CD14-positive monocyte (primary cell): ENCODE measurements around the gene SH2B2. TPM values are rescaled to one million over a fixed set of nuclear protein-coding genes. Genes with fewer than 3 reads are reported as not detected.
A peak's percentile ranks its signal among the peaks of the same experiment; 100 is the strongest.

ENCODE experiments used
- DNase-seq, 3 donors: peaks; one replicate each; pipeline ENCODE4 v3.0.0-alpha.2; 2011 to 2022
- H2AFZ ChIP-seq: 2 replicates; pipeline ENCODE4 v1.6.0; 2012; ENCODE audit warnings: mild to moderate bottlenecking, low read depth, low read length, inconsistent platforms; ENCODE audit not compliant: insufficient read depth, poor library complexity, severe bottlenecking
- H3K27ac ChIP-seq, 2 donors: 1 replicate in 1 of 2; 2 replicates in 1 of 2; pipeline ENCODE4 v1.5.1; 2012 to 2013; ENCODE audit warnings: low read length in 2 of 2, control low read depth in 1 of 2, inconsistent platforms in 1 of 2, low read depth in 1 of 2, mild to moderate bottlenecking in 1 of 2
- H3K27me3 ChIP-seq, 2 donors: one replicate each; pipeline versions ENCODE4 v1.6.0 to v1.6.1; 2011 to 2013; ENCODE audit warnings: low read length in 2 of 2; ENCODE audit not compliant: control insufficient read depth in 2 of 2, insufficient read depth in 2 of 2
- H3K36me3 ChIP-seq, 2 donors: replicated peaks in 1 of 2; 1 replicate in 1 of 2; 2 replicates in 1 of 2; pipeline versions ENCODE4 v1.5.1 to v1.6.1; 2012 to 2013; ENCODE audit warnings: low read length in 2 of 2, control low read depth in 1 of 2, inconsistent platforms in 1 of 2, mild to moderate bottlenecking in 1 of 2; ENCODE audit not compliant: insufficient read depth in 2 of 2, control insufficient read depth in 1 of 2
- H3K4me1 ChIP-seq, 2 donors: 1 replicate in 1 of 2; 2 replicates in 1 of 2; pipeline versions ENCODE4 v1.5.1 to v1.6.1; 2012 to 2013; ENCODE audit warnings: low read length in 2 of 2, control low read depth in 1 of 2, inconsistent platforms in 1 of 2, mild to moderate bottlenecking in 1 of 2, moderate library complexity in 1 of 2; ENCODE audit not compliant: insufficient read depth in 2 of 2, control insufficient read depth in 1 of 2
- H3K4me2 ChIP-seq: replicated peaks from 2 replicates; pipeline ENCODE3; 2012; ENCODE audit warnings: low read length, moderate library complexity, mild to moderate bottlenecking; ENCODE audit not compliant: poor library complexity, severe bottlenecking; ENCODE audit errors: extremely low read depth
- H3K4me3 ChIP-seq, 3 experiments: fragments of 200-600 bp in 1 of 3; sonication (generic) in 1 of 3; replicated peaks in 1 of 3; 1 replicate in 2 of 3; 2 replicates in 1 of 3; pipeline ENCODE4 v1.5.1; 2011 to 2013; ENCODE audit warnings: low read length in 3 of 3, mild to moderate bottlenecking in 3 of 3, control low read depth in 2 of 3, low read depth in 2 of 3, inconsistent platforms in 1 of 3, moderate library complexity in 1 of 3
- H3K79me2 ChIP-seq: 2 replicates; pipeline ENCODE4 v1.6.0; 2012; ENCODE audit warnings: mild to moderate bottlenecking, control low read depth, inconsistent platforms, low read length, moderate library complexity; ENCODE audit not compliant: insufficient read depth
- H3K9ac ChIP-seq: 2 replicates; pipeline ENCODE4 v1.6.0; 2017; ENCODE audit warnings: low read length, mild to moderate bottlenecking; ENCODE audit not compliant: insufficient read depth, poor library complexity, severe bottlenecking
- H3K9me3 ChIP-seq, 2 donors: replicated peaks in 1 of 2; 1 replicate in 1 of 2; 2 replicates in 1 of 2; pipeline versions ENCODE4 v1.5.1 to v1.6.1; 2012 to 2013; ENCODE audit warnings: low read length in 2 of 2, control low read depth in 1 of 2; ENCODE audit not compliant: control insufficient read depth in 1 of 2, insufficient read depth in 1 of 2
- H4K20me1 ChIP-seq: 2 replicates; pipeline ENCODE4 v1.6.0; 2012; ENCODE audit warnings: mild to moderate bottlenecking, low read length, control low read depth, moderate library complexity; ENCODE audit not compliant: insufficient read depth
- H3K27ac Mint-ChIP-seq, 7 donors: one replicate each; pipeline ENCODE4 v1.8.0; 2020; ENCODE audit warnings: mild to moderate bottlenecking in 7 of 7, mixed read lengths in 7 of 7, moderate library complexity in 6 of 7, inconsistent platforms in 2 of 7
- H3K27me3 Mint-ChIP-seq, 3 donors: one replicate each; pipeline ENCODE4 v1.8.0; 2021 to 2022; ENCODE audit warnings: low read depth in 3 of 3, mild to moderate bottlenecking in 3 of 3, mixed read lengths in 3 of 3, moderate library complexity in 3 of 3, inconsistent platforms in 1 of 3
- H3K36me3 Mint-ChIP-seq, 2 donors: one replicate each; pipeline ENCODE4 v1.8.0; 2020; ENCODE audit warnings: mixed read lengths in 2 of 2, inconsistent platforms in 1 of 2, mild to moderate bottlenecking in 1 of 2
- H3K4me1 Mint-ChIP-seq: one replicate; pipeline ENCODE4 v1.8.0; 2020; ENCODE audit warnings: mild to moderate bottlenecking, mixed read lengths
- H3K4me3 Mint-ChIP-seq, 2 donors: one replicate each; pipeline ENCODE4 v1.8.0; 2020; ENCODE audit warnings: mild to moderate bottlenecking in 2 of 2, mixed read lengths in 2 of 2, moderate library complexity in 1 of 2
- H3K9me3 Mint-ChIP-seq, 7 donors: one replicate each; pipeline ENCODE4 v1.8.0; 2020 to 2022; ENCODE audit warnings: mixed read lengths in 7 of 7, mild to moderate bottlenecking in 6 of 7, moderate library complexity in 6 of 7, inconsistent platforms in 2 of 7
- WGBS: methylation state at CpG from one replicate; pipeline ENCODE4 v1.1.5; 2013; ENCODE audit warnings: missing lambda C conversion rate; ENCODE audit not compliant: insufficient coverage; 5-methylcytosine and 5-hydroxymethylcytosine counted together
- intact Hi-C, 2 donors: fragments of 100-400 bp; cut with micrococcal nuclease; formaldehyde crosslinking; loops; one replicate each; pipeline versions ENCODE4 v1.15.0 to v1.15.1; 2023
- polyA plus RNA-seq, 3 donors: library from polyadenylated mRNA; depleted of rRNA in 1 of 3; unstranded in 2 of 3; stranded (reverse) in 1 of 3; fragments of 300-500 nt in 2 of 3; fragments of >200 nt in 1 of 3; fragmentation: Illumina TruSeq in 2 of 3; gene quantifications; 1 replicate in 2 of 3; 2 replicates in 1 of 3; pipeline ENCODE4 v1.2.3, GENCODE V29; 2012 to 2021
- TF ChIP-seq, protein P1 (sequence below): fragments of 200-600 bp; IDR thresholded peaks from one replicate; pipeline ENCODE4 v1.8.0; 2022; ENCODE audit warnings: antibody characterized with exemption, mild to moderate bottlenecking

The SH2B2 gene
- polyA plus RNA-seq, 3 donors: 3.8 to 26.3 (median 4.7) TPM

DNA sequence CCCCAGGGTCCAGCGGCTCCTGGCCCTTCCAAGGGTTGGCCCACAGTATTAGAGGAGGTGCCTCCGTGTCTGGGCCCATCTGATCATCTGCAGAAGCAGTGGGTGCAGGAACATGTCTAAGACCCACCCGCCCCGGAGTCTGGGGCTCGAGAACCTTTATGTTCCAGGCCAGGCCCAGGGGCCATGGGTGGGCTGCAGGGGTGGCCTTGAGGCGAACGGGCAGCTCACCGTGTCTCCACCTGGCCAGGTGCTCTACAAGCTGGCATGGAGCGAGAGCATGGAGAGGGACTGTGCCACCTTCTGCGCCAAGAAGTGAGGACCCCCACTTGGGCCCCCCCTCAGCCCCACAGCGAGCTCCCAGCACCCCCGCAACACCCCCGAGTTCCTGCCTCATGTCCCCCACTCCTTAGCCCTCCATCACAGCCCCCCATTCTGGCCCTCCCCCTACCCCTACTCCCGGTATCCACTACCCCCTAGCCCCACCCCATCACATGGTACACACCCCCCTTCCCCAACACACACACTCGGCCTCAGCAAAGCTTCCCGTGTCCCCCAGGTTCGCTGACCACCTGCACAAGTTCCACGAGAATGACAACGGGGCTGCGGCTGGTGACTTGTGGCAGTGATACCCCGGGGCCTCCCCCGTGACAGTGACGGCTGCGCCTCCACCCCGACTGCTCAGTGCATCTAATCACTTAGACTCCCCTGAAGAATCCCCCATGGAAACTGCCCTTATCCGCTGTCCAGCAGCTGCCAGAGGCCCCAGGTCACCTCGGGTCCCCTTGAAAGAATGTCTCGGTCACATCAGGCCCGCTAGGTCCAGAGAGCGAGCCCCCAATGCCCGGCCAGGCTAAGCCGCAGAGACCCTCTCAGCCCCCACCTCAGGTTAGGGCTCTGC lies 4.0 kb upstream of the SH2B2 start:
- no peaks in the 10 kb centered on the region for H3K36me3 ChIP-seq
- Mint-ChIP-seq H3K27ac (peak overlapping the region in 1 of 7 donors; percentile 46), H3K27me3 (peaks cover 0 to 12% (median 2%) of the 10 kb centered on the region in 3 donors), H3K9me3 (no peaks in the 10 kb centered on the region), H3K36me3 (no peaks in the 10 kb centered on the region), H3K4me1 (peaks cover 26% of the 10 kb centered on the region), H3K4me3 (no peak overlapping the region)
- DNase-seq: no peak
- WGBS: 95% methylated on average over 26 of the region's 32 CpGs
- H3K79me2 ChIP-seq: peaks cover 21% of the 10 kb centered on the region
- no peak overlapping the region for H3K4me3 ChIP-seq
- H3K9ac ChIP-seq: no peak overlapping the region
- no peaks in the 10 kb centered on the region for H3K9me3 ChIP-seq
- H2AFZ ChIP-seq: no peak overlapping the region
- intact Hi-C loops: loop anchor here (10.0 kb wide), 2 partner anchors 172 to 182 kb away; partner anchors contain the start of genes ALKBH4 (in 1 of the 2) and LRWD1 (in 1 of the 2)
- H3K27ac ChIP-seq: no peak overlapping the region
- no peaks in the 10 kb centered on the region for H3K27me3 ChIP-seq
- no peak overlapping the region for H3K4me2 ChIP-seq
- peaks cover 34 to 44% of the 10 kb centered on the region in 2 donors for H3K4me1 ChIP-seq
- peaks cover 20% of the 10 kb centered on the region for H4K20me1 ChIP-seq
- TF ChIP-seq, protein P1, sequence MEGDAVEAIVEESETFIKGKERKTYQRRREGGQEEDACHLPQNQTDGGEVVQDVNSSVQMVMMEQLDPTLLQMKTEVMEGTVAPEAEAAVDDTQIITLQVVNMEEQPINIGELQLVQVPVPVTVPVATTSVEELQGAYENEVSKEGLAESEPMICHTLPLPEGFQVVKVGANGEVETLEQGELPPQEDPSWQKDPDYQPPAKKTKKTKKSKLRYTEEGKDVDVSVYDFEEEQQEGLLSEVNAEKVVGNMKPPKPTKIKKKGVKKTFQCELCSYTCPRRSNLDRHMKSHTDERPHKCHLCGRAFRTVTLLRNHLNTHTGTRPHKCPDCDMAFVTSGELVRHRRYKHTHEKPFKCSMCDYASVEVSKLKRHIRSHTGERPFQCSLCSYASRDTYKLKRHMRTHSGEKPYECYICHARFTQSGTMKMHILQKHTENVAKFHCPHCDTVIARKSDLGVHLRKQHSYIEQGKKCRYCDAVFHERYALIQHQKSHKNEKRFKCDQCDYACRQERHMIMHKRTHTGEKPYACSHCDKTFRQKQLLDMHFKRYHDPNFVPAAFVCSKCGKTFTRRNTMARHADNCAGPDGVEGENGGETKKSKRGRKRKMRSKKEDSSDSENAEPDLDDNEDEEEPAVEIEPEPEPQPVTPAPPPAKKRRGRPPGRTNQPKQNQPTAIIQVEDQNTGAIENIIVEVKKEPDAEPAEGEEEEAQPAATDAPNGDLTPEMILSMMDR: no peak

DNA sequence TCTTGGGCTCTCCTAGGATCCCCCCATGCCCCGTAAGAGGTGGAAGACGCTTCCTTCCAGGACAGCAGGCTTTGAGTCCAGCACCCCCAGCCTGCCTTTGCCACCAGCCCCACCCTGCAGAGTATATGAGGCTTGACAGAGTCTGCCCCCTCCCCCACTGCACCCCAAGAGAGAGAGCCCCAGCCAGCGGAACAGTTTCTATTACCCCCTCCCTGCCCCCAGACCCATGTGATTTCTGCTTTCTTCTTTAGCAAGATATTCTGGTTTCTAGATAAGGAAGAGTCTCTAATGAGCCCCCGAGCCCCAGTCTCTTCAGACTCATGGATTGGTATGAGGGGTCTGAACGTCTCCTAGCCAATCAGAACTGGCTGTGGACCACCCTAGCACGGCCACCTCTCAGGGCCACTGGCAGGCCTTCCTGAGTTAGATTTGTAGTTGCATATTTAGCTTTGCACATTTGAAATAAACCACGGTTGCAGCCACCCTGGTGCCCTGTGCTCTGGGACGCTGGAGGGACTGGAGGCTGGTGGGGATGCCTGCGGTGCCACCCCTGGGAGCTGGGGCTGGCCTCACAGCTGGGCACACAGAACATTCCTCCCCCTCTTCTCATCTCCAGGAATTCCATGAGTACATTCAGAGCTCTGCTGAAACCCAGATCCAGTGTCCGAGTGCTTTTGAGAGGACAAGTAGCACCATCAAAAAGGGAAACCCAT lies 3.0 kb upstream of the SH2B2 start:
- H3K4me2 ChIP-seq: no peak overlapping the region
- no peak overlapping the region for H3K27ac ChIP-seq
- no peak overlapping the region for H2AFZ ChIP-seq
- Mint-ChIP-seq H3K36me3 (no peaks in the 10 kb centered on the region), H3K9me3 (no peaks in the 10 kb centered on the region), H3K4me1 (peaks cover 36% of the 10 kb centered on the region), H3K27ac (peak overlapping the region in 5 of 7 donors; percentile 37 to 73 (median 58)), H3K27me3 (peaks cover 0 to 12% (median 2%) of the 10 kb centered on the region in 3 donors), H3K4me3 (peak overlapping the region in 1 of 2 donors; percentile 46)
- no peak overlapping the region for H3K4me3 ChIP-seq
- peaks cover 29% of the 10 kb centered on the region for H4K20me1 ChIP-seq
- H3K9ac ChIP-seq: no peak overlapping the region
- H3K4me1 ChIP-seq: peaks cover 43 to 53% of the 10 kb centered on the region in 2 donors
- WGBS: 98% methylated on average over 7 of the region's 10 CpGs
- TF ChIP-seq, protein P1: no peak
- H3K27me3 ChIP-seq: no peaks in the 10 kb centered on the region
- intact Hi-C loops: loop anchor here (10.0 kb wide), 2 partner anchors 171 to 181 kb away; partner anchors contain the start of genes ALKBH4 (in 1 of the 2) and LRWD1 (in 1 of the 2)
- H3K79me2 ChIP-seq: peaks cover 27% of the 10 kb centered on the region
- no peaks in the 10 kb centered on the region for H3K36me3 ChIP-seq
- no peaks in the 10 kb centered on the region for H3K9me3 ChIP-seq
- no peak for DNase-seq
